ENCODE measurements around the gene ARID5A. TPM values are rescaled to one million over a fixed set of nuclear protein-coding genes. Genes with fewer than 3 reads are reported as not detected.

The ARID5A gene
- total and polyA plus RNA-seq, 2 of the 13 experiments (the other 11 are each of a cell fraction or from before 2014, with no cell fraction given), result 6.0 to 9.5 TPM

DNA sequence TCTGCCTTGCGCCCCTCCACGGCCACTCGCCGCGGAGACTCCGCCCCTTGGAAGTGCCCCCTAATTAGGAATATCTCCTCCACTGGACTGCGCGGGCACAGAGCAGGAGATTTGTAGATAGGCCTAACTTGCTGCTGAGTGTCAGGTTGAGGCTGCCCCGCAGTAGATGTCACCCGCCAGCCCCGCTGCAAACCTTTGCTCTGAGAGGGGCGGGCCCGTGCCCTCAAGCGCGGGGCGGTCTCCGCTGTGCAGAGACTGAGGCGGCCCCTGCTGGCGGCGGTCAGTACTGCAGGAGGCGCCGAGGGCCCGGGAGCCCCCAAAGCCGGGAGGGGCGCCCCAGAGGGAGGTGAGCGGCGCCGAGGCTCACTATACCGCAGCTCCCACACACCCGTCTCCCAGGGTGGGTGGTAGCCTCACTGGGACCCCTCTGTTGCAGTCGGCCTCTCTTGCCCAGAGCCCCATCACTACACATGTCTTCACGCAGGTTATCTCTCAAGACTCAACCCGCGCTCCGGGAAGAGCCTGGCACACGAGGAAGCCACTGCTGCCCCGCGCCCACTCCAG is 28.5 kb upstream of the ARID5A start (continued):
- TF ChIP-seq ZFX (CRISPR knock-in tag; IDR thresholded peaks at IDR 0.05; ENCODE audit: low read depth) (peak; percentile 52; the same call in 1 of the 2 replicates), ZSCAN31 (CRISPR knock-in tag; IDR thresholded peaks at IDR 0.05; ENCODE audit: low read depth) (peak; percentile 68; the same call in 1 of the 2 replicates), RXRA (CRISPR knock-in tag; IDR thresholded peaks at IDR 0.05) (peak; percentile 36; the same call in 1 of the 2 replicates), NR2C2 (CRISPR knock-in tag; IDR thresholded peaks at IDR 0.05; ENCODE audit: borderline replicate concordance) (0 out of 2 replicates have a peak, but pooled peaks have one; percentile 31), HIVEP1 (CRISPR knock-in tag; IDR thresholded peaks at IDR 0.05) (no peak), NFYB (CRISPR knock-in tag; IDR thresholded peaks at IDR 0.05) (peak; percentile 14; the same call in 1 of the 2 replicates), RBM39 (IDR thresholded peaks at IDR 0.05; ENCODE audit: low read depth, low read length, poor library complexity, severe bottlenecking) (peak; percentile 45), FIP1L1 (IDR thresholded peaks at IDR 0.05; ENCODE audit: borderline replicate concordance, insufficient read depth, low read depth, low read length) (no peak), TAF15 (IDR thresholded peaks at IDR 0.05; ENCODE audit: low read depth, low read length, poor library complexity, severe bottlenecking) (no peak), ZNF780A (CRISPR knock-in tag; IDR thresholded peaks at IDR 0.05) (no peak)
- TF ChIP-seq, protein P1, sequence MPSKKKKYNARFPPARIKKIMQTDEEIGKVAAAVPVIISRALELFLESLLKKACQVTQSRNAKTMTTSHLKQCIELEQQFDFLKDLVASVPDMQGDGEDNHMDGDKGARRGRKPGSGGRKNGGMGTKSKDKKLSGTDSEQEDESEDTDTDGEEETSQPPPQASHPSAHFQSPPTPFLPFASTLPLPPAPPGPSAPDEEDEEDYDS (CRISPR knock-in tag; IDR thresholded peaks at IDR 0.05), result 0 out of 2 replicates have a peak, but pooled peaks have one; percentile 35
- TF ChIP-seq, protein P2, sequence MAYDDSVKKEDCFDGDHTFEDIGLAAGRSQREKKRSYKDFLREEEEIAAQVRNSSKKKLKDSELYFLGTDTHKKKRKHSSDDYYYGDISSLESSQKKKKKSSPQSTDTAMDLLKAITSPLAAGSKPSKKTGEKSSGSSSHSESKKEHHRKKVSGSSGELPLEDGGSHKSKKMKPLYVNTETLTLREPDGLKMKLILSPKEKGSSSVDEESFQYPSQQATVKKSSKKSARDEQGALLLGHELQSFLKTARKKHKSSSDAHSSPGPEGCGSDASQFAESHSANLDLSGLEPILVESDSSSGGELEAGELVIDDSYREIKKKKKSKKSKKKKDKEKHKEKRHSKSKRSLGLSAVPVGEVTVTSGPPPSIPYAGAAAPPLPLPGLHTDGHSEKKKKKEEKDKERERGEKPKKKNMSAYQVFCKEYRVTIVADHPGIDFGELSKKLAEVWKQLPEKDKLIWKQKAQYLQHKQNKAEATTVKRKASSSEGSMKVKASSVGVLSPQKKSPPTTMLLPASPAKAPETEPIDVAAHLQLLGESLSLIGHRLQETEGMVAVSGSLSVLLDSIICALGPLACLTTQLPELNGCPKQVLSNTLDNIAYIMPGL (CRISPR knock-in tag; IDR thresholded peaks at IDR 0.05; ENCODE audit: borderline replicate concordance in 1 of 2, low read depth in 1 of 2), result peak; percentile 60 to 68; a peak in 2 of 4 replicates
- TF ChIP-seq, protein P3, sequence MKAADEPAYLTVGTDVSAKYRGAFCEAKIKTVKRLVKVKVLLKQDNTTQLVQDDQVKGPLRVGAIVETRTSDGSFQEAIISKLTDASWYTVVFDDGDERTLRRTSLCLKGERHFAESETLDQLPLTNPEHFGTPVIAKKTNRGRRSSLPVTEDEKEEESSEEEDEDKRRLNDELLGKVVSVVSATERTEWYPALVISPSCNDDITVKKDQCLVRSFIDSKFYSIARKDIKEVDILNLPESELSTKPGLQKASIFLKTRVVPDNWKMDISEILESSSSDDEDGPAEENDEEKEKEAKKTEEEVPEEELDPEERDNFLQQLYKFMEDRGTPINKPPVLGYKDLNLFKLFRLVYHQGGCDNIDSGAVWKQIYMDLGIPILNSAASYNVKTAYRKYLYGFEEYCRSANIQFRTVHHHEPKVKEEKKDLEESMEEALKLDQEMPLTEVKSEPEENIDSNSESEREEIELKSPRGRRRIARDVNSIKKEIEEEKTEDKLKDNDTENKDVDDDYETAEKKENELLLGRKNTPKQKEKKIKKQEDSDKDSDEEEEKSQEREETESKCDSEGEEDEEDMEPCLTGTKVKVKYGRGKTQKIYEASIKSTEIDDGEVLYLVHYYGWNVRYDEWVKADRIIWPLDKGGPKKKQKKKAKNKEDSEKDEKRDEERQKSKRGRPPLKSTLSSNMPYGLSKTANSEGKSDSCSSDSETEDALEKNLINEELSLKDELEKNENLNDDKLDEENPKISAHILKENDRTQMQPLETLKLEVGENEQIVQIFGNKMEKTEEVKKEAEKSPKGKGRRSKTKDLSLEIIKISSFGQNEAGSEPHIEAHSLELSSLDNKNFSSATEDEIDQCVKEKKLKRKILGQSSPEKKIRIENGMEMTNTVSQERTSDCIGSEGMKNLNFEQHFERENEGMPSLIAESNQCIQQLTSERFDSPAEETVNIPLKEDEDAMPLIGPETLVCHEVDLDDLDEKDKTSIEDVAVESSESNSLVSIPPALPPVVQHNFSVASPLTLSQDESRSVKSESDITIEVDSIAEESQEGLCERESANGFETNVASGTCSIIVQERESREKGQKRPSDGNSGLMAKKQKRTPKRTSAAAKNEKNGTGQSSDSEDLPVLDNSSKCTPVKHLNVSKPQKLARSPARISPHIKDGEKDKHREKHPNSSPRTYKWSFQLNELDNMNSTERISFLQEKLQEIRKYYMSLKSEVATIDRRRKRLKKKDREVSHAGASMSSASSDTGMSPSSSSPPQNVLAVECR (CRISPR knock-in tag; IDR thresholded peaks at IDR 0.05; ENCODE audit: borderline replicate concordance), result peak; percentile 65
- TF ChIP-seq, protein P4, sequence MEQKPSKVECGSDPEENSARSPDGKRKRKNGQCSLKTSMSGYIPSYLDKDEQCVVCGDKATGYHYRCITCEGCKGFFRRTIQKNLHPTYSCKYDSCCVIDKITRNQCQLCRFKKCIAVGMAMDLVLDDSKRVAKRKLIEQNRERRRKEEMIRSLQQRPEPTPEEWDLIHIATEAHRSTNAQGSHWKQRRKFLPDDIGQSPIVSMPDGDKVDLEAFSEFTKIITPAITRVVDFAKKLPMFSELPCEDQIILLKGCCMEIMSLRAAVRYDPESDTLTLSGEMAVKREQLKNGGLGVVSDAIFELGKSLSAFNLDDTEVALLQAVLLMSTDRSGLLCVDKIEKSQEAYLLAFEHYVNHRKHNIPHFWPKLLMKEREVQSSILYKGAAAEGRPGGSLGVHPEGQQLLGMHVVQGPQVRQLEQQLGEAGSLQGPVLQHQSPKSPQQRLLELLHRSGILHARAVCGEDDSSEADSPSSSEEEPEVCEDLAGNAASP (CRISPR knock-in tag; IDR thresholded peaks at IDR 0.05; ENCODE audit: borderline replicate concordance), result peak; percentile 55; the same call in 1 of the 2 replicates
- TF ChIP-seq, protein P5, sequence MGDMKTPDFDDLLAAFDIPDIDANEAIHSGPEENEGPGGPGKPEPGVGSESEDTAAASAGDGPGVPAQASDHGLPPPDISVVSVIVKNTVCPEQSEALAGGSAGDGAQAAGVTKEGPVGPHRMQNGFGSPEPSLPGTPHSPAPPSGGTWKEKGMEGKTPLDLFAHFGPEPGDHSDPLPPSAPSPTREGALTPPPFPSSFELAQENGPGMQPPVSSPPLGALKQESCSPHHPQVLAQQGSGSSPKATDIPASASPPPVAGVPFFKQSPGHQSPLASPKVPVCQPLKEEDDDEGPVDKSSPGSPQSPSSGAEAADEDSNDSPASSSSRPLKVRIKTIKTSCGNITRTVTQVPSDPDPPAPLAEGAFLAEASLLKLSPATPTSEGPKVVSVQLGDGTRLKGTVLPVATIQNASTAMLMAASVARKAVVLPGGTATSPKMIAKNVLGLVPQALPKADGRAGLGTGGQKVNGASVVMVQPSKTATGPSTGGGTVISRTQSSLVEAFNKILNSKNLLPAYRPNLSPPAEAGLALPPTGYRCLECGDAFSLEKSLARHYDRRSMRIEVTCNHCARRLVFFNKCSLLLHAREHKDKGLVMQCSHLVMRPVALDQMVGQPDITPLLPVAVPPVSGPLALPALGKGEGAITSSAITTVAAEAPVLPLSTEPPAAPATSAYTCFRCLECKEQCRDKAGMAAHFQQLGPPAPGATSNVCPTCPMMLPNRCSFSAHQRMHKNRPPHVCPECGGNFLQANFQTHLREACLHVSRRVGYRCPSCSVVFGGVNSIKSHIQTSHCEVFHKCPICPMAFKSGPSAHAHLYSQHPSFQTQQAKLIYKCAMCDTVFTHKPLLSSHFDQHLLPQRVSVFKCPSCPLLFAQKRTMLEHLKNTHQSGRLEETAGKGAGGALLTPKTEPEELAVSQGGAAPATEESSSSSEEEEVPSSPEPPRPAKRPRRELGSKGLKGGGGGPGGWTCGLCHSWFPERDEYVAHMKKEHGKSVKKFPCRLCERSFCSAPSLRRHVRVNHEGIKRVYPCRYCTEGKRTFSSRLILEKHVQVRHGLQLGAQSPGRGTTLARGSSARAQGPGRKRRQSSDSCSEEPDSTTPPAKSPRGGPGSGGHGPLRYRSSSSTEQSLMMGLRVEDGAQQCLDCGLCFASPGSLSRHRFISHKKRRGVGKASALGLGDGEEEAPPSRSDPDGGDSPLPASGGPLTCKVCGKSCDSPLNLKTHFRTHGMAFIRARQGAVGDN (CRISPR knock-in tag; IDR thresholded peaks at IDR 0.05), result peak; percentile 67
